SK-N-MC (cell line): Measurements from ENCODE around the gene RDX.
A peak's percentile ranks its signal among the peaks of the same experiment; 100 is the strongest.

ENCODE experiments used
- DNase-seq: peaks from one replicate; pipeline ENCODE4 v3.0.0-alpha.2; 2011; ENCODE audit warnings: low read depth, low spot score
- H3K27ac ChIP-seq: fragments of 200-600 bp; sonication (generic); 2 replicates; pipeline ENCODE4 v1.5.1; 2016; ENCODE audit warnings: mixed run types
- H3K36me3 ChIP-seq: fragments of 200-600 bp; sonication (generic); 2 replicates; pipeline ENCODE4 v1.6.1; 2017; ENCODE audit warnings: antibody characterized with exemption, low read length, mixed read lengths; ENCODE audit not compliant: insufficient read depth
- H3K4me3 ChIP-seq: fragments of 200-600 bp; sonication (generic); 2 replicates; pipeline ENCODE4 v1.5.1; 2016
- H3K9ac ChIP-seq: fragments of 200-600 bp; sonication (generic); 2 replicates; pipeline ENCODE4 v1.8.0; 2017; ENCODE audit warnings: mixed run types, mixed read lengths; ENCODE audit not compliant: insufficient read length
- H3K9me3 ChIP-seq: fragments of 200-600 bp; sonication (generic); 2 replicates; pipeline ENCODE4 v1.6.1; 2017; ENCODE audit warnings: low read depth, mild to moderate bottlenecking, antibody characterized with exemption, low read length, moderate library complexity, mixed read lengths
- EZH2 ChIP-seq: fragments of 200-600 bp; sonication (generic); IDR thresholded peaks from one replicate; pipeline ENCODE4 v1.6.1; 2017; ENCODE audit warnings: antibody characterized with exemption
- FOXP2 ChIP-seq: optimal IDR thresholded peaks from 2 replicates; pipeline ENCODE3; 2011; ENCODE audit warnings: mild to moderate bottlenecking, moderate library complexity; ENCODE audit not compliant: insufficient read depth; ENCODE audit errors: extremely low read length, control extremely low read depth
- POLR2AphosphoS5 ChIP-seq: IDR thresholded peaks from 2 replicates; pipeline ENCODE4 v1.6.1; 2012; ENCODE audit warnings: mild to moderate bottlenecking, low read depth, low read length, borderline replicate concordance

Gene RDX

GRCh38 chr11:110128161-110128560, 168.3 kb downstream of the RDX start:
- peak; percentile 90 for DNase-seq
- Histone ChIP-seq H3K9me3 (no peaks in the 10 kb centered on the region), H3K36me3 (no peaks in the 10 kb centered on the region), H3K27ac (peak overlapping the region; percentile 98), H3K4me3 (peak overlapping the region; percentile 68), H3K9ac (peak overlapping the region; percentile 67)
- TF ChIP-seq FOXP2 (peak; percentile 8), EZH2 (no peak), POLR2AphosphoS5 (peak; percentile 41; the same call in 1 of the 2 replicates)

- Histone ChIP-seq H3K27ac (peak overlapping the region; percentile 98), H3K9ac (peak overlapping the region; percentile 6), H3K9me3 (no peaks in the 10 kb centered on the region), H3K36me3 (no peaks in the 10 kb centered on the region), H3K4me3 (no peak overlapping the region)
- TF ChIP-seq EZH2: no peak
- DNase-seq: no peak
These were observed 169.5 kb downstream of the RDX start for GRCh38 chr11:110126936-110127335.

GRCh38 chr11:110125632-110126031, 170.8 kb downstream of the RDX start:
- H3K27ac ChIP-seq: no peak overlapping the region
- no peak for DNase-seq
- no peaks in the 10 kb centered on the region for H3K36me3 ChIP-seq
- TF ChIP-seq FOXP2 (no peak), POLR2AphosphoS5 (no peak), EZH2 (no peak)
- no peaks in the 10 kb centered on the region for H3K9me3 ChIP-seq
- no peak overlapping the region for H3K9ac ChIP-seq
- no peak overlapping the region for H3K4me3 ChIP-seq
